Stomach (tissue), 4 donors: Measurements from ENCODE around the gene STEAP2.

Experiments
- EP300 ChIP-seq: sonication (generic); formaldehyde crosslinking; IDR thresholded peaks from one replicate; pipeline ENCODE4 v1.6.1; 2017; ENCODE audit warnings: antibody characterized with exemption
- POLR2A ChIP-seq, 4 donors: fragments of 450-650 bp; IDR thresholded peaks; one replicate each; pipeline ENCODE4 v1.6.1; 2016; ENCODE audit warnings: antibody characterized with exemption in 4 of 4, control low read depth in 2 of 4, mild to moderate bottlenecking in 1 of 4, moderate library complexity in 1 of 4
- POLR2AphosphoS5 ChIP-seq, 3 donors: sonication (generic); formaldehyde crosslinking; IDR thresholded peaks; one replicate each; pipeline ENCODE4 v1.6.1; 2016; ENCODE audit warnings: antibody characterized with exemption in 3 of 3
- TF ChIP-seq, protein P1 (sequence below), 7 experiments: fragments of 450-650 bp in 4 of 7; fragments of 200-600 bp in 3 of 7; sonication (generic) in 3 of 7; IDR thresholded peaks; one replicate each; pipeline ENCODE4 v1.5.1; 2016 to 2019; ENCODE audit warnings: antibody characterized with exemption in 7 of 7, control low read depth in 2 of 7, mild to moderate bottlenecking in 1 of 7

- TF ChIP-seq POLR2A (IDR thresholded peaks at IDR 0.05) (no peak), POLR2AphosphoS5 (IDR thresholded peaks at IDR 0.05) (no peak), EP300 (no peak)
- TF ChIP-seq, protein P1, sequence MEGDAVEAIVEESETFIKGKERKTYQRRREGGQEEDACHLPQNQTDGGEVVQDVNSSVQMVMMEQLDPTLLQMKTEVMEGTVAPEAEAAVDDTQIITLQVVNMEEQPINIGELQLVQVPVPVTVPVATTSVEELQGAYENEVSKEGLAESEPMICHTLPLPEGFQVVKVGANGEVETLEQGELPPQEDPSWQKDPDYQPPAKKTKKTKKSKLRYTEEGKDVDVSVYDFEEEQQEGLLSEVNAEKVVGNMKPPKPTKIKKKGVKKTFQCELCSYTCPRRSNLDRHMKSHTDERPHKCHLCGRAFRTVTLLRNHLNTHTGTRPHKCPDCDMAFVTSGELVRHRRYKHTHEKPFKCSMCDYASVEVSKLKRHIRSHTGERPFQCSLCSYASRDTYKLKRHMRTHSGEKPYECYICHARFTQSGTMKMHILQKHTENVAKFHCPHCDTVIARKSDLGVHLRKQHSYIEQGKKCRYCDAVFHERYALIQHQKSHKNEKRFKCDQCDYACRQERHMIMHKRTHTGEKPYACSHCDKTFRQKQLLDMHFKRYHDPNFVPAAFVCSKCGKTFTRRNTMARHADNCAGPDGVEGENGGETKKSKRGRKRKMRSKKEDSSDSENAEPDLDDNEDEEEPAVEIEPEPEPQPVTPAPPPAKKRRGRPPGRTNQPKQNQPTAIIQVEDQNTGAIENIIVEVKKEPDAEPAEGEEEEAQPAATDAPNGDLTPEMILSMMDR (IDR thresholded peaks at IDR 0.05), result no peak
These were observed 1.1 kb upstream of the STEAP2 start for GRCh38 chr7:90210475-90210874.
